A673 (cell line): ENCODE measurements around the gene MAP9.

Source experiments
- CTCF ChIP-seq: fragments of 300-800, 200-600 bp; sonication (generic); conservative IDR thresholded peaks from 2 replicates; pipeline ENCODE4 v1.5.1; 2017; ENCODE audit warnings: low read depth, mild to moderate bottlenecking, antibody characterized with exemption, low read length, moderate library complexity, mixed read lengths
- EZH2 ChIP-seq: fragments of 200-600 bp; sonication (generic); IDR thresholded peaks from 2 replicates; pipeline ENCODE4 v1.6.1; 2017; ENCODE audit warnings: borderline replicate concordance, low read depth, mild to moderate bottlenecking, mixed read lengths, antibody characterized with exemption, low read length; ENCODE audit not compliant: poor library complexity, severe bottlenecking

GRCh38 chr4:155415662-155416061 lies 38.9 kb upstream of the MAP9 start:
- TF ChIP-seq EZH2 (no peak), CTCF (no peak)
